ENCODE data around the gene GLRX5. TPM values are rescaled to one million over a fixed set of nuclear protein-coding genes. Genes with fewer than 3 reads are reported as not detected.

The GLRX5 gene
- total and polyA plus RNA-seq, 2 donors from 2014 or later = 46.7 to 124 TPM

DNA sequence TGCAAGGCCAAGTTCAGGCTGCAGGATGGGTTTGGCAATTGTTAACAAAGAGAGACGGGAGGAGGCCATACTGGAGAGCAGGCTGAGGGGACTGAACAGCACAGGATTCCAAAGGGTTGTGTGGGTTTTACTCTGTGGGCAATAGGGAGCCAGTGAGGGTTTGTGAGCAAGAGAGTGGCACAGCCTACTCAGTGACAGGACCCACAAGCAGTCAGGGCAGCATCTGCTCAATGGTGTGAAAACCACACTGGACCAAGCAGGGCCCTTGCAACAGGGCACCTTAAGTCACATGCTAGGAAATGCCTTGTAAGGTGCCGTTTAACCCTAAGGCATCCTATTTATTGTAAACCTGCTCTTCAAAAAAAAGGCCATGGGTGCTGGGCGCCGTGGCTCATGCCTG lies 40.4 kb upstream of the GLRX5 start:
- peak in 1 of 5 donors; percentile 23 for DNase-seq
- Histone ChIP-seq H3K4me3 (ENCODE audit: low read length in 3 of 3) (no peak overlapping the region), H3K4me1 (ENCODE audit: control insufficient read depth in 2 of 3, insufficient read depth in 2 of 3, low read depth in 1 of 3, low read length in 3 of 3) (peaks cover 2 to 18% (median 12%) of the 10 kb centered on the region in 3 donors), H3K27me3 (ENCODE audit: control insufficient read depth, insufficient read depth, low read length) (no peaks in the 10 kb centered on the region), H3K36me3 (ENCODE audit: control insufficient read depth in 2 of 3, insufficient read depth in 3 of 3, low read length in 3 of 3) (no peaks in the 10 kb centered on the region), H3K27ac (ENCODE audit: low read depth in 2 of 2, low read length in 2 of 2) (no peak overlapping the region), H3K9ac (ENCODE audit: low read length in 3 of 3) (no peak overlapping the region), H3K9me3 (ENCODE audit: control insufficient read depth in 2 of 3, insufficient read depth in 1 of 3, low read length in 3 of 3) (no peaks in the 10 kb centered on the region)
- intact Hi-C loops (cut with DNase I) = no loop called here
- no peak for FAIRE-seq
- TF ChIP-seq, protein P1, sequence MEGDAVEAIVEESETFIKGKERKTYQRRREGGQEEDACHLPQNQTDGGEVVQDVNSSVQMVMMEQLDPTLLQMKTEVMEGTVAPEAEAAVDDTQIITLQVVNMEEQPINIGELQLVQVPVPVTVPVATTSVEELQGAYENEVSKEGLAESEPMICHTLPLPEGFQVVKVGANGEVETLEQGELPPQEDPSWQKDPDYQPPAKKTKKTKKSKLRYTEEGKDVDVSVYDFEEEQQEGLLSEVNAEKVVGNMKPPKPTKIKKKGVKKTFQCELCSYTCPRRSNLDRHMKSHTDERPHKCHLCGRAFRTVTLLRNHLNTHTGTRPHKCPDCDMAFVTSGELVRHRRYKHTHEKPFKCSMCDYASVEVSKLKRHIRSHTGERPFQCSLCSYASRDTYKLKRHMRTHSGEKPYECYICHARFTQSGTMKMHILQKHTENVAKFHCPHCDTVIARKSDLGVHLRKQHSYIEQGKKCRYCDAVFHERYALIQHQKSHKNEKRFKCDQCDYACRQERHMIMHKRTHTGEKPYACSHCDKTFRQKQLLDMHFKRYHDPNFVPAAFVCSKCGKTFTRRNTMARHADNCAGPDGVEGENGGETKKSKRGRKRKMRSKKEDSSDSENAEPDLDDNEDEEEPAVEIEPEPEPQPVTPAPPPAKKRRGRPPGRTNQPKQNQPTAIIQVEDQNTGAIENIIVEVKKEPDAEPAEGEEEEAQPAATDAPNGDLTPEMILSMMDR (IDR thresholded peaks at IDR 0.05; ENCODE audit: borderline replicate concordance, extremely low read depth, insufficient read depth) = no peak

DNA sequence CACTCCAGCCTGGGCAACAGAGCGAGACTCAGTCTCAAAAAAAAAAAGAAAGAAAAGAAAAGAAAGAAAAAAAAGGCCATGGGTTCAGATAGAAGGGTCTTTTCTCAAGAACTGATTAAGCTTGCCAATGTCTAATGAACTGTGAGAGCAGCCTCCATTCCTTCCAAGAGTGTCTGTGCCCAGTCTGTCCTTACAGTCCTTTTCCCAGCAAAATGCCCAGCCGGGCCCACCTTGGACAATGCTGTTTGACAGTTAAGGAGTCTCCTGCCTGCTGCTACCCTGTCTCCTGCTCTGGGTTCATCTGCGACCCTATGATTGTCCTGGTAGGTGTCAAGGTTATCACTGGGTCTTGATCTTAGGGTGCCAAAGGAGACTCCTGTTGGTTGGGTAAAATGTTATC lies 39.8 kb upstream of the GLRX5 start:
- Histone ChIP-seq H3K27me3 (ENCODE audit: control insufficient read depth, insufficient read depth, low read length) (no peaks in the 10 kb centered on the region), H3K9me3 (ENCODE audit: control insufficient read depth in 2 of 3, insufficient read depth in 1 of 3, low read length in 3 of 3) (no peaks in the 10 kb centered on the region), H3K27ac (ENCODE audit: low read depth in 2 of 2, low read length in 2 of 2) (no peak overlapping the region), H3K36me3 (ENCODE audit: control insufficient read depth in 2 of 3, insufficient read depth in 3 of 3, low read length in 3 of 3) (no peaks in the 10 kb centered on the region), H3K9ac (ENCODE audit: low read length in 3 of 3) (no peak overlapping the region), H3K4me3 (ENCODE audit: low read length in 3 of 3) (no peak overlapping the region), H3K4me1 (ENCODE audit: control insufficient read depth in 2 of 3, insufficient read depth in 2 of 3, low read depth in 1 of 3, low read length in 3 of 3) (peaks cover 2 to 13% (median 6%) of the 10 kb centered on the region in 3 donors)
- TF ChIP-seq, protein P1 (IDR thresholded peaks at IDR 0.05; ENCODE audit: borderline replicate concordance, extremely low read depth, insufficient read depth) = no peak
- FAIRE-seq (no peak), DNase-seq (peak in 1 of 5 donors; percentile 31)
- intact Hi-C loops (cut with DNase I) = no loop called here

DNA sequence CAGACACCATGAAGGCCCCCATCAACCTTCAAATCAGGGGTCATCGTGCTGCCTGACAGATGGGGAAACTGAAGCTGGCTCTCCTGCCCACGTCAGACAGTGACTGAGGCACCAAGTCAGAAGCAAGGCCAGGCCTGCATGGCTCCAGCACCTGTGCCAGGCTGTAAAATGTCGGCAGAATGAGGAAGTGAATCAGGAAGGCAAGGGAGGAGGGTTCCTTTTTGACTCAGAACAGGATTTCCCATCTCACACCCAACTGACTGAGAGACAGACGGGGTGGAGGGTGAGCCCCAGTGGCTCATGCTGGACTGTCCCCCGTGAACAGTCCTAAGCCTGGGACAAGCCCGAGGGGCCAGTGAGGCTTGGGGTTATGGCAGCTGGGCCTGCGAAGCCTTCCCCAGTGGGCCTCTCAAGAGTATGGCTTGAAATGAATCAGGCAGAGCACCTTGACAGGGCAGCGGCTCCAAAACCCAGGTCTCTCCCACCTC lies 39.3 kb upstream of the GLRX5 start:
- H3K9me3 ChIP-seq (ENCODE audit: control insufficient read depth in 2 of 3, insufficient read depth in 1 of 3, low read length in 3 of 3) = no peaks in the 10 kb centered on the region
- DNase-seq (peak in 1 of 5 donors; percentile 66), FAIRE-seq (no peak)
- H3K27me3 ChIP-seq (ENCODE audit: control insufficient read depth, insufficient read depth, low read length) = no peaks in the 10 kb centered on the region
- H3K27ac ChIP-seq (ENCODE audit: low read depth in 2 of 2, low read length in 2 of 2) = no peak overlapping the region
- intact Hi-C loops (cut with DNase I) = no loop called here
- TF ChIP-seq, protein P1 (IDR thresholded peaks at IDR 0.05; ENCODE audit: borderline replicate concordance, extremely low read depth, insufficient read depth) = no peak
- no peak overlapping the region for H3K9ac ChIP-seq (ENCODE audit: low read length in 3 of 3)
- peaks cover 2 to 11% (median 2%) of the 10 kb centered on the region in 3 donors for H3K4me1 ChIP-seq (ENCODE audit: control insufficient read depth in 2 of 3, insufficient read depth in 2 of 3, low read depth in 1 of 3, low read length in 3 of 3)
- no peaks in the 10 kb centered on the region for H3K36me3 ChIP-seq (ENCODE audit: control insufficient read depth in 2 of 3, insufficient read depth in 3 of 3, low read length in 3 of 3)
- no peak overlapping the region for H3K4me3 ChIP-seq (ENCODE audit: low read length in 3 of 3)

Data from kidney (tissue), 14 donors.